ENCODE data around the gene AKIRIN2. TPM values are rescaled to one million over a fixed set of nuclear protein-coding genes. Genes with fewer than 3 reads are reported as not detected.
A peak's percentile ranks its signal among the peaks of the same experiment; 100 is the strongest.

Gene AKIRIN2
- total and polyA plus RNA-seq, 10 of the 15 experiments (the other 5 are each of a cell fraction or from before 2014, with no cell fraction given): 12.7 to 82.2 (median 42.6) TPM

- TF ChIP-seq POLR2AphosphoS5 (IDR thresholded peaks at IDR 0.05; ENCODE audit: low read length) (no peak), TCF12 (IDR thresholded peaks at IDR 0.05; ENCODE audit: low read depth, low read length) (no peak), ETV6 (conservative IDR thresholded peaks at IDR 0.05 in 1 of 2, IDR thresholded peaks at IDR 0.05 in 1 of 2; ENCODE audit: borderline replicate concordance in 1 of 2, low read depth in 1 of 2) (peak in 1 of 2 experiments; percentile 82; a peak in 2 of 4 replicates), MTA3 (IDR thresholded peaks at IDR 0.05; ENCODE audit: borderline replicate concordance, low read length) (no peak)
- TF ChIP-seq, protein P1, sequence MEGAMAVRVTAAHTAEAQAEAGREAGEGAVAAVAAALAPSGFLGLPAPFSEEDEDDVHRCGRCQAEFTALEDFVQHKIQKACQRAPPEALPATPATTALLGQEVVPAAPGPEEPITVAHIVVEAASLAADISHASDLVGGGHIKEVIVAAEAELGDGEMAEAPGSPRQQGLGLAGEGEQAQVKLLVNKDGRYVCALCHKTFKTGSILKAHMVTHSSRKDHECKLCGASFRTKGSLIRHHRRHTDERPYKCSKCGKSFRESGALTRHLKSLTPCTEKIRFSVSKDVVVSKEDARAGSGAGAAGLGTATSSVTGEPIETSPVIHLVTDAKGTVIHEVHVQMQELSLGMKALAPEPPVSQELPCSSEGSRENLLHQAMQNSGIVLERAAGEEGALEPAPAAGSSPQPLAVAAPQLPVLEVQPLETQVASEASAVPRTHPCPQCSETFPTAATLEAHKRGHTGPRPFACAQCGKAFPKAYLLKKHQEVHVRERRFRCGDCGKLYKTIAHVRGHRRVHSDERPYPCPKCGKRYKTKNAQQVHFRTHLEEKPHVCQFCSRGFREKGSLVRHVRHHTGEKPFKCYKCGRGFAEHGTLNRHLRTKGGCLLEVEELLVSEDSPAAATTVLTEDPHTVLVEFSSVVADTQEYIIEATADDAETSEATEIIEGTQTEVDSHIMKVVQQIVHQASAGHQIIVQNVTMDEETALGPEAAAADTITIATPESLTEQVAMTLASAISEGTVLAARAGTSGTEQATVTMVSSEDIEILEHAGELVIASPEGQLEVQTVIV (IDR thresholded peaks at IDR 0.05; ENCODE audit: borderline replicate concordance, partially characterized antibody): no peak
- TF ChIP-seq, protein P2, sequence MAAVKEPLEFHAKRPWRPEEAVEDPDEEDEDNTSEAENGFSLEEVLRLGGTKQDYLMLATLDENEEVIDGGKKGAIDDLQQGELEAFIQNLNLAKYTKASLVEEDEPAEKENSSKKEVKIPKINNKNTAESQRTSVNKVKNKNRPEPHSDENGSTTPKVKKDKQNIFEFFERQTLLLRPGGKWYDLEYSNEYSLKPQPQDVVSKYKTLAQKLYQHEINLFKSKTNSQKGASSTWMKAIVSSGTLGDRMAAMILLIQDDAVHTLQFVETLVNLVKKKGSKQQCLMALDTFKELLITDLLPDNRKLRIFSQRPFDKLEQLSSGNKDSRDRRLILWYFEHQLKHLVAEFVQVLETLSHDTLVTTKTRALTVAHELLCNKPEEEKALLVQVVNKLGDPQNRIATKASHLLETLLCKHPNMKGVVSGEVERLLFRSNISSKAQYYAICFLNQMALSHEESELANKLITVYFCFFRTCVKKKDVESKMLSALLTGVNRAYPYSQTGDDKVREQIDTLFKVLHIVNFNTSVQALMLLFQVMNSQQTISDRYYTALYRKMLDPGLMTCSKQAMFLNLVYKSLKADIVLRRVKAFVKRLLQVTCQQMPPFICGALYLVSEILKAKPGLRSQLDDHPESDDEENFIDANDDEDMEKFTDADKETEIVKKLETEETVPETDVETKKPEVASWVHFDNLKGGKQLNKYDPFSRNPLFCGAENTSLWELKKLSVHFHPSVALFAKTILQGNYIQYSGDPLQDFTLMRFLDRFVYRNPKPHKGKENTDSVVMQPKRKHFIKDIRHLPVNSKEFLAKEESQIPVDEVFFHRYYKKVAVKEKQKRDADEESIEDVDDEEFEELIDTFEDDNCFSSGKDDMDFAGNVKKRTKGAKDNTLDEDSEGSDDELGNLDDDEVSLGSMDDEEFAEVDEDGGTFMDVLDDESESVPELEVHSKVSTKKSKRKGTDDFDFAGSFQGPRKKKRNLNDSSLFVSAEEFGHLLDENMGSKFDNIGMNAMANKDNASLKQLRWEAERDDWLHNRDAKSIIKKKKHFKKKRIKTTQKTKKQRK (IDR thresholded peaks at IDR 0.05; ENCODE audit: low read depth, low read length): no peak
Observed at GRCh38 chr6:87731818-87732661, 30.0 kb upstream of the AKIRIN2 start (continued).

All from GM12878 (cell line).